ENCODE results near the gene CD47. TPM values are rescaled to one million over a fixed set of nuclear protein-coding genes. Genes with fewer than 3 reads are reported as not detected.
A peak's percentile ranks its signal among the peaks of the same experiment; 100 is the strongest.

The CD47 gene
- polyA plus RNA-seq, 1 of the 3 experiments (the other 2 are of a cell fraction), result 19.6 TPM

GRCh38 chr3:108008931-108009639 lies 81.7 kb downstream of the CD47 start:
- Histone ChIP-seq H3K79me2 (ENCODE audit: insufficient read depth) (no peaks in the 10 kb centered on the region), H3K9me2 (no peaks in the 10 kb centered on the region), H3K9me3 (no peaks in the 10 kb centered on the region), H2AFZ (ENCODE audit: low read depth) (no peak overlapping the region), H4K20me1 (ENCODE audit: insufficient read depth) (no peaks in the 10 kb centered on the region), H3K27me3 (ENCODE audit: insufficient read depth) (no peaks in the 10 kb centered on the region), H3F3A (replicated peaks; ENCODE audit: insufficient read depth) (peaks cover 12% of the 10 kb centered on the region), H3K4me1 (ENCODE audit: control insufficient read depth in 1 of 2, insufficient read depth in 2 of 2, low read depth in 1 of 2, low read length in 1 of 2) (peaks cover 5 to 6% of the 10 kb centered on the region in 2 experiments; a peak in 3 of 4 replicates), H3K4me2 (no peak overlapping the region), H3K9ac (no peak overlapping the region), H3K36me3 (replicated peaks in 1 of 2; ENCODE audit: control insufficient read depth in 1 of 2, insufficient read depth in 2 of 2, low read length in 1 of 2) (no peaks in the 10 kb centered on the region), H3K4me3 (ENCODE audit: low read depth in 2 of 2, low read length in 1 of 2) (no peak overlapping the region), H3K27ac (ENCODE audit: low read depth in 2 of 2, low read length in 1 of 2) (peak overlapping the region in 1 of 2 experiments; percentile 41; a peak in 1 of 4 replicates)
- WGBS (ENCODE audit: low lambda C conversion rate), result 45% methylated on average over 3 of the region's 3 CpGs
- CTCF ChIA-PET, result interaction anchor here (0.8 to 1.1 kb wide), 3 partner anchors 15 to 397 kb away, joined by 3 to 4 read pairs (median 3); no protein-coding TSS in a partner anchor
- POLR2A ChIA-PET, result no interaction called here
- no peak for DNase-seq
- no peak for TF ChIP-seq CHD2 (IDR thresholded peaks at IDR 0.05; ENCODE audit: low read length, partially characterized antibody)
- no peak for TF ChIP-seq IRF3 (IDR thresholded peaks at IDR 0.05; ENCODE audit: low read depth, low read length)
- TF ChIP-seq RXRA (IDR thresholded peaks at IDR 0.05; ENCODE audit: borderline replicate concordance, low read depth), result no peak
- no peak for TF ChIP-seq FOSL2 (IDR thresholded peaks at IDR 0.05; ENCODE audit: borderline replicate concordance, low read depth)
- 0 out of 4 replicates have a peak, but pooled peaks of 1 of the 2 experiments have one; percentile 24 for TF ChIP-seq EP300 (IDR thresholded peaks at IDR 0.05; ENCODE audit: borderline replicate concordance in 1 of 2, low read depth in 1 of 2, low read length in 1 of 2)
- TF ChIP-seq JUND (IDR thresholded peaks at IDR 0.05), result peak; percentile 33; the same call in 1 of the 2 replicates
- TF ChIP-seq NFIC (IDR thresholded peaks at IDR 0.05; ENCODE audit: borderline replicate concordance), result peak; percentile 41
- no peak for TF ChIP-seq GATA2 (CRISPR knock-in tag; IDR thresholded peaks at IDR 0.05)
- no peak for TF ChIP-seq FOXJ3 (CRISPR knock-in tag; IDR thresholded peaks at IDR 0.05)
- no peak for TF ChIP-seq SMC3 (IDR thresholded peaks at IDR 0.05; ENCODE audit: low read depth, low read length)
- TF ChIP-seq, protein P1, sequence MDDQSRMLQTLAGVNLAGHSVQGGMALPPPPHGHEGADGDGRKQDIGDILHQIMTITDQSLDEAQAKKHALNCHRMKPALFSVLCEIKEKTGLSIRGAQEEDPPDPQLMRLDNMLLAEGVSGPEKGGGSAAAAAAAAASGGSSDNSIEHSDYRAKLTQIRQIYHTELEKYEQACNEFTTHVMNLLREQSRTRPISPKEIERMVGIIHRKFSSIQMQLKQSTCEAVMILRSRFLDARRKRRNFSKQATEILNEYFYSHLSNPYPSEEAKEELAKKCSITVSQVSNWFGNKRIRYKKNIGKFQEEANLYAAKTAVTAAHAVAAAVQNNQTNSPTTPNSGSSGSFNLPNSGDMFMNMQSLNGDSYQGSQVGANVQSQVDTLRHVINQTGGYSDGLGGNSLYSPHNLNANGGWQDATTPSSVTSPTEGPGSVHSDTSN (IDR thresholded peaks at IDR 0.05), result peak; percentile 47

DNA sequence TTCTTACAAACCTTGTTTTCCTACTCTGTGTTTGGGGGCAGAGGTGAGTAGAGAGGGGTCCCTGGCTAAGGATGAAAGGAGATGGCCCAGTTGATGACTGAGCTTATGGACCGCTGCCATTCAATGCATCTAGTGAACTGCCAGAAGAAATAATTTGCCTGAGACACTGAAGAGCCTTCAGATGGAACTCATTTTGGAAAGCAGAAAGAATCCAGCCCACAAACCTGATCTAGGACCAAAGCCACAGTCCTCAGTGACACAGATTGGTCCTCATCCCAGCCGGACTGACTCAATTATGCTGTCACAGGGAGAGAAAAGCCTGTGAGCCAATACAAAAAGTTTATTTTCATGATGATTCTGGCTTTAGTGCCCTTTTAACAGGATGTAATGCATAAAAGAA lies 82.7 kb downstream of the CD47 start:
- H3K9ac ChIP-seq, result no peak overlapping the region
- H2AFZ ChIP-seq (ENCODE audit: low read depth), result no peak overlapping the region
- no peaks in the 10 kb centered on the region for H3K9me3 ChIP-seq
- H3K4me1 ChIP-seq (ENCODE audit: control insufficient read depth in 1 of 2, insufficient read depth in 2 of 2, low read depth in 1 of 2, low read length in 1 of 2), result peaks cover 5 to 6% of the 10 kb centered on the region in 2 experiments; a peak in 3 of 4 replicates
- ChIA-PET POLR2A (no interaction called here), CTCF (interaction anchor here (0.8 to 1.1 kb wide), 2 partner anchors 16 to 81 kb away, joined by 3 to 4 read pairs; no protein-coding TSS in a partner anchor)
- DNase-seq, result no peak
- no peak overlapping the region for H3K4me3 ChIP-seq (ENCODE audit: low read depth in 2 of 2, low read length in 1 of 2)
- no peaks in the 10 kb centered on the region for H3K27me3 ChIP-seq (ENCODE audit: insufficient read depth)
- H3K36me3 ChIP-seq (replicated peaks in 1 of 2; ENCODE audit: control insufficient read depth in 1 of 2, insufficient read depth in 2 of 2, low read length in 1 of 2), result no peaks in the 10 kb centered on the region
- no peaks in the 10 kb centered on the region for H4K20me1 ChIP-seq (ENCODE audit: insufficient read depth)
- H3K27ac ChIP-seq (ENCODE audit: low read depth in 2 of 2, low read length in 1 of 2), result peak overlapping the region in 1 of 2 experiments; percentile 11; a peak in 1 of 4 replicates
- H3K79me2 ChIP-seq (ENCODE audit: insufficient read depth), result no peaks in the 10 kb centered on the region
- H3K4me2 ChIP-seq, result no peak overlapping the region
- H3F3A ChIP-seq (replicated peaks; ENCODE audit: insufficient read depth), result peaks cover 12% of the 10 kb centered on the region
- H3K9me2 ChIP-seq, result no peaks in the 10 kb centered on the region
- WGBS (ENCODE audit: low lambda C conversion rate), result 95% methylated on average over 2 of the region's 2 CpGs
- TF ChIP-seq SIN3A (IDR thresholded peaks at IDR 0.05; ENCODE audit: borderline replicate concordance, low read depth, low read length) (no peak), FOXM1 (IDR thresholded peaks at IDR 0.05; ENCODE audit: low read depth) (no peak), CHD2 (IDR thresholded peaks at IDR 0.05; ENCODE audit: low read length, partially characterized antibody) (no peak), RFX5 (IDR thresholded peaks at IDR 0.05; ENCODE audit: low read length) (no peak), USF2 (IDR thresholded peaks at IDR 0.05; ENCODE audit: borderline replicate concordance, low read depth, low read length) (no peak), FOSL2 (IDR thresholded peaks at IDR 0.05; ENCODE audit: borderline replicate concordance, low read depth) (no peak), USF1 (IDR thresholded peaks at IDR 0.05; ENCODE audit: borderline replicate concordance, low read depth) (no peak), MAX (IDR thresholded peaks at IDR 0.05; ENCODE audit: low read depth) (no peak), RAD21 (IDR thresholded peaks at IDR 0.05; ENCODE audit: low read length) (no peak), TAF1 (IDR thresholded peaks at IDR 0.05; ENCODE audit: borderline replicate concordance, low read depth, low read length) (no peak), NRF1 (IDR thresholded peaks at IDR 0.05; ENCODE audit: low read depth, low read length) (no peak)
- TF ChIP-seq, protein P1 (IDR thresholded peaks at IDR 0.05), result no peak

Data from SK-N-SH (cell line).